Measurements from ENCODE around the gene ENSA.
A peak's percentile ranks its signal among the peaks of the same experiment; 100 is the strongest.
"Not testable (repeated sequence)": the region's sequence is repeated elsewhere in the genome, so short reads cannot be mapped to it uniquely, and the experiment has no call there.

- TF ChIP-seq CTCF (IDR thresholded peaks at IDR 0.05), result not testable (repeated sequence)
- TF ChIP-seq POLR2A (IDR thresholded peaks at IDR 0.05), result peak; percentile 21
- TF ChIP-seq POLR2AphosphoS5 (IDR thresholded peaks at IDR 0.05), result peak; percentile 75
Observed at GRCh38 chr1:150624134-150624533, 5.3 kb downstream of the ENSA start.

Measured in prostate gland (tissue), 2 donors.